Measurements from ENCODE around the gene PTPRD.
A peak's percentile ranks its signal among the peaks of the same experiment; 100 is the strongest.
"Not testable (repeated sequence)": the region's sequence is repeated elsewhere in the genome, so short reads cannot be mapped to it uniquely, and the experiment has no call there.

Gene PTPRD

DNA sequence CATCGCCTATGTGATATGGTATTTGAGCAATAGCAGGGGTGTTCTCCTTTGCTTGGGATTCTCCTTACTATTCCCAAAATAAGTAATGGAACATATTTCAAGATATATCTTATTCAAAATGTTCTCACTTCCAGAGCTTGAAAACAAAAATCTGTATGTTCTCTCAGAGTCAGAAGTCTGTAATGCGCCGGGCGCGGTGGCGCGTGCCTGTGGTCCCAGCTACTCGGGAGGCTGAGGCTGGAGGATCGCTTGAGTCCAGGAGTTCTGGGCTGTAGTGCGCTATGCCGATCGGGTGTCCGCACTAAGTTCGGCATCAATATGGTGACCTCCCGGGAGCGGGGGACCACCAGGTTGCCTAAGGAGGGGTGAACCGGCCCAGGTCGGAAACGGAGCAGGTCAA lies 1170.9 kb downstream of the PTPRD start:
- not testable (repeated sequence) for DNase-seq

DNA sequence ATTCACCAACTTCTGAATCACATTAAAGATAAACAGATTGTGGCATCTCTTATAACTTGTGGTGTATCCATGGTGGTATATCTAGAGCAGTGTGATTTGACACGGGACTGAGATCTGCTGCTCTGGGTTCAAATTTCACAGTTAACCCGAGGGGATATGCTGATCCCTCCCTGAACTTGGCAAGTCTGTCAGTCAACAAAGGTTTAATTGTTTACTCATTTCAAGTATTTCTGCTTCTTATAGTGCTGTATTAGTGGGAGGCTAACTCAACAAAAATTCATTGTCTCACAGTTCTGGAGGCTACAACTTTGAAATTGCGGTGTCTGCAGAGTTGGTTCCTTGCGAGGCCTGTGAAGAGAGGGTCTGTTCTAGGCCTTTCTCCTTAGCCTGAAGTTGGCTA lies 1175.2 kb downstream of the PTPRD start:
- no peak for DNase-seq

DNA sequence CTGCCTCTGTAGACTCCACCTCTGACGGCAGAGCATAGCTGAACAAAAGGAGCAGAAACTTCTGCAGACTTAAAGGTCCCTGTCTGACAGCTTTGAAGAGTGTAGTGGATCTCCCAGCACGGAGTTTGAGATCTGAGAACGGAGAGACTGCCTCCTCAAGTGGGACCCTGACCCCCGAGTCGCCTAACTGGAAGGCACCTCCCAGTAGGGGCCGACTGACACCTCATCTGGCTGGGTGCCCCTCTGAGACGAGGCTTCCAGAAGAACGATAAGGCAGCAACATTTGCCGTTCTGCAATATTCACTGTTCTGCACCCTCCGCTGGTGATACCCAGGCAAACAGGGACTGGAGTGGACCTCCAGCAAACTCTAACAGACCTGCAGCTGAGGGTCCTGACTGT lies 1186.3 kb downstream of the PTPRD start:
- not testable (repeated sequence) for DNase-seq

DNA sequence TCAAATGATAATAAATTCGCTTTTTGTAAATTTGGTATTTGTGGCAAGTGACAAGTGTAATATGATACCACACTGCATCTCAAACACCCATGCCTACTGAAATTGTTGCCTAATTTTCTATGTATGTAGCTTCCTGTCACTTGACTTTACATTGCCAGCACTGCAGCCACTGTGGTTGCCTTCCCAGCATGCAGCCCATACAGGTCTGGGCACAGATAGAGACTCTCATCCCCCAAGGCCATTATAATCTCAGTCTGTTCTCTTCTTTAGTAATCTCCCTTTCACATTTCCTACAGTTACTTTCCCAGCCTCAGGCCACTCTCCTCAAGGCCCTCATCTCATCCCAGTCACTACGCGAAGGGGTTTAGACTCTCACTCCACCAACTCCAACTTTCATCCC lies 1200.6 kb downstream of the PTPRD start:
- peak; percentile 12 to 32 for DNase-seq

DNA sequence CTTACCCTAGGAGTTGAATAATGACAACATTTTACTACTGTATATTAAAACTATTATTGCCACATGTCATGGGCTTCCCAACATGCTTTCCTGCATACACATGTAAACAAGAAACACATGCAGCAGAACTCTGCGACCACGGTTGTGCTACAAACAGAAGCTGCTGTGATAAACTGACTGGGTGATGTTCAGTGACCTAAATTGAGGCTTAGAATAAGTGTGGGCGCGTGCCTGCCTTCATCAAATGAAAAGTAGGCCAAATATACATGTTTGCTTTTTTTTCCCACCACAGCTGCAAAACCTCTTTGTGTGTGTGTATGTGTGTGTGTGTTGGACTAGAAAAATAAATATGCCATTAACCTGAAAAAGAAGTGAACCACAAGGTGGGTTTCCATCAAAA lies 1202.1 kb downstream of the PTPRD start:
- DNase-seq, result no peak

DNA sequence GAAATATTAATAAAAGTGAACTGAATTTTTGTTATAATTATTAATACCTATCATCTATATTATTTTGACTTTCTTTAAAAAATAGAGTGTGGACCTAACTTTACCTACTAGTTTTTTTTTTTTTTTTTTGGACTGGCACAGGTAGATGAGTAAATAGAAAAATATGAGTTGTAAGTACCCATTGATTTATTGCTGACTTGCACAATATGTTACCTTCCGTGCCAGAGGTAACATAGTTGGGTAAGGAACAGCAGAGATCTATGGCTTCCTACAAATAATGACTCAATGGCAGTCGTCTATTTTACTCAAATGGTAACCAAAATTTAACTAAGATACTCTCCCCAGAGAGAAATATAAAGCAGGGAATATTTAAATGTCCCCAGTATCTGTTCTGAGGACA lies 1212.8 kb downstream of the PTPRD start:
- DNase-seq, result no peak

DNA sequence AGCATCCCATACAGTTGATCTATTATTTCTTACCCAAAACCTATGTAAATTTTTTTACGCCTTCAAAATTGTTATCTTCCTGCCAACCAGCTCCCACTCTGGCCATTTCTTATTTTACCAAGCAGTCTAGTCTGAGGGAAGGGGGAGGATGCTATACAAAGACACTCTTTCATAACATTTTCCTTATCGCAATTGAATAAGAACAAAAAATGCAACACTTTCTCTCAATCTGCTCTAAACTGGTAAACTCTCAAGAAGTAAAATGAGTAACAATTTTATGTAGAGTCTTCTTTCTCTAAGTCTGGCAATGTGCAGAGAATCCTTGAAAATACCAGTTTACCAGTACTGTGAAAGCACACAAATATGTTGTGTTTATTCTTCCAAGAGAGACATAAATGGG lies 1216.3 kb downstream of the PTPRD start:
- DNase-seq, result no peak

DNA sequence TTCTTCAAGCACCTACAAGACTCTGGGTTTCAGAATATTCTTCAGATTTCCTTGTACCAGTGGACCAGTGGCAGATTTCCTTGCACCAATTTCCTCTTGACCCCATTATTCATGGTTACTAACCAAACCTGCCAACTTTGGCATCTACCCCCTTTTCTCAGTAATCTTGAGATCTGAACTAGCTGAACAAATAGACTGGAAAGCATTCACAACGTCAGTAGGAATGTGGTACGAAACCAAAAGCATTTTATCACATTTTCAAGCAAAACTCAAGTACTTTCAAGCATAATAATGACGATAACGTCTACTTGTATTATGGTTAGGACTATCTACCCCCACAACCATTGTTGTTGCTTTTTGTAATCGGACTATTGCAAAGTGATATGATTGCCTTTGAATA lies 1217.3 kb downstream of the PTPRD start:
- DNase-seq, result no peak

DNA sequence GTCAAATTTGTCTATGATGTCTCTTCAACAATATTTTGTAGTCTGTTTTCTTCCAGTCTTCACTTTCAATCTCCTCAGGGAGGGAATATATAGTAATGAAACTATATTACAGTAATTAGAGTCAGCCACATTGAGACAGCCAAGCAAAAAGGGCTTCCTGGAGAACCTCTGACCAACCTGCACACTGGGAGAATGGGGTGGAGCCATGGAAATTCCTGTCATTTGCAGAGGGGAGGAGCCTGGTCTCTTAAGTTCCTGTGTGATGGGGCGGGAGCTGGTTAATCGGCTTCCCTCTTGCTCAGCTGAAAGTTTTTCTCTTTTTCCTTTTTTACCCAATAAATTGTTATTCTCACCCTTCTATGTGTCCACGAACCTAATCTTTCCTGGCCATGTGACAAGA lies 1220.0 kb downstream of the PTPRD start:
- no peak for DNase-seq

DNA sequence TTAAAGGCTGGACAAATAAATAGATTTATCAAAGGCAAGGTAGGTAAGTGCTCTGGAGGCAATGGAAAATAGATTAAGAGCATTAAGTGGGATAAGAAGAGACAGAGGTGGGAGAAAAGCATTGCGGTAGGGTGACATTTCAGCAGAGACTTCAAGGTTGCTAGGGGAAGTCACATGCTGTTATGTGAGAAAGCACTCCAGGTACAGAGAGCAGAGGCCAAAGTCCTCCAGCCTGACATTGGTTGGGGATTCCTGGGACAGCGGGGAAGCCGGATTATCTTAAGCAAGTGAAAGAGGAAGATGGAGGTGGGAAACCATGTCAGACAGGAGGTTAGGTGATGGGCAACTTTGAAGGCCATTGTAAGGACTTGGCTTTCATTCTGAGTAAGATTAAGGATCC lies 1222.9 kb downstream of the PTPRD start:
- no peak for DNase-seq

DNA sequence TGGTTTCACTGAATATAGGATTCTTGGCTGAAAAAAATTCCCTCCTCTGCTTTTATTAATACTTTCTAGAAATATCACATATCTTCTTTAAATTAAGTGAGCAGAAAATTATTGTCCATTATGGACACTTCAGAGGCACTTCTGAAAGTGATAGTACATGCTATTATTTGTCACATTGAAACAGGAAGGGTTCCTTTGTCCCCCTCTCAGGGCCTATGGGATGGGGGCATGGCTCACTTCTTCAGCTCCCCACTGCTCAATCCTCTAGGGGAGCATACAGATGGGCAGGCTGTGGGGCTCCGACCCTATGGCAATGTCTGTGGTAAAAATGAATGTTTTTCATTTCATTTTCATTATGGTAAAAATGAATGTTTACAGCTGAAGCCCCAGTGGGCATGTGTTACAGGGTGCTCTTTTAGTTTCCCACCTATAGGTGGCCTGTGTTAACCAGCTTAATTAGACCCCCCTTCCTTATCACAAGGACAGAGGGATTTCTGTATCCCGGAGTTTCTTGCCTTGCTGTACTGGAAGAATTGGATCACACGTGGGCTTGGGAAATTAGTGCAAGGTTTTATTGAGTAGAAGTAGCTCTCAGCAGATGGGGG lies 1225.2 kb downstream of the PTPRD start:
- peak in 1 of 2 experiments; percentile 13 for DNase-seq

DNA sequence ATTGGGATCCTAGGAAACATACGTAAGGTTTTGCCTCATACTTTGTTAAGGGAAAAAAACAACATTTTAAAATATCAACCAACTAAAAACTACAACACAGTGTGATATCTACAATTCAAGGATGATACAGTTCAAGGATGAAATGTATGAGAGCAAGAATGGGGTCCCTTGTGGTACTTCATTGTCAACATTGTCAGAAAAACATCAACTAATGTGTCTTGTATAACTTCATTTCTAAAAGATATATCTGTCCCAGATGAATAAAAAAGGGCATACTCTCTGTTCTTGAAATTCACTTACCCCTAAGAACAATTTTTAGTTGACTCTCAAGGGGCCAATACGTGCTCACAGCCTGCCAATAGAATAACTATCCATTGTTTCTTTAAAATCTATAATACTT lies 1250.5 kb downstream of the PTPRD start:
- no peak for DNase-seq

DNA sequence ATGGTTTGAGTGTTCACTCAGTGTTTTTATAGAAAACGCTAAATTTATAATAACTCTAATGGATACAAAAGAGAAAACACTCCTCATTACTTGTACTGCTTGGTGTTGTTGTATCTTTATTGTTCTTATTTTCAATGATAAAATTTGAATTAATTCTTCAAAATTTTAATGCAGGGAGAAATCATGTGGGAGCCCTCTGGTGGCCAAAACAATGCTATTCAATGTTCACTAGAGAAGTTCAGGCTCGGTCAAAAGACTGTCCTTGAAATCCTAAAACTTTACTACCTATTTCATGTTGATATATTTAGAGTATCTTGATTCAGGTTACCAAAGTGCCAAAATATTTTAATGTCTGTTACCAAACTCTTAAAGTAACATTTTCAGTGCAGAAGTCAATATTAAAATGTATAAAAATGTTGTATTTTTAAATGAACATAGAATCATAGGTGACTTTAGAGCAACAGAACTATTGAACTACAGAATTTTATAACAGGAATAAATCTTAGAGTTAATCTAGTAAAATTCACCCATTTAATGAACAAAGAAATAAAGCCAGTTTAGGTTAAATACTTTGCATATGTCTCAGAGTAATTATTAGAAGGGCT lies 1259.8 kb downstream of the PTPRD start:
- peak in 1 of 2 experiments; percentile 23 for DNase-seq

DNA sequence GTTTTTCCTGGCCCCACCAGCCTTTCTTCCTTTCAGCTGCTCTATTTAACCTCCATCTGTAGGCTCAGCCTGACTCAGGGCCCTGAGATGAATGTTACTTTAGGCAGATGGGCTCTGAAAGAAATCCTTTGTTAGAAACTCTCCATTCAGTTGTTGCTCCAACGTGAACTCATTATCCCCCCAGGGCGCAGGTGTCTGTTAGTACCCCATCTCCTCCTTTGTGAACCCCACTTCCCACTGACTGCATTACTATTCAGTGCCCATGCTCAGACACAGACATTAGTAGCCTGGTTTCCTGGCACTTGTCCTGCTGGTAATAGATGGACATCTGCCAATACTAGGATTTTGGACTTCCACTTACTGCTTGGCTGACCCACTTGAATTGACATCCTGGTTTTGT lies 1271.6 kb downstream of the PTPRD start:
- no peak for DNase-seq

DNA sequence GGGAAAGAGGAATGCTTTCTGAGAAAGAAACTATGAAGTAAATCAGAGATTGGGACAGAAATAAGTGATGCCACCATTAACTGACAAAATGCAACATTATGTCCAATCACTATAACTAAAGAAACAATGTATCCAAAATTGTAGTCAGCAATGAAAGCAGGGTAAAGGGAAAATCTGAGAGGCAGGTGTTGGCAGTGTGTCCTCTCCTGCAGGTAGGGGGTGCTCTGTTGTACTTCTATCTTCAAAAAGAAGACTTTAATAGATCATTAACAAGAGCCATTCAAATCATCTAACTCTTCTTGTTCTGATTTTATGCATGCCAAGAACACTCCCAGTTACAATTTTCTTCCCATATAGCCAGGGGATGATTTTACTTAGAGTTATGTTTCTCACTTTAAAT lies 1275.7 kb downstream of the PTPRD start:
- no peak for DNase-seq

DNA sequence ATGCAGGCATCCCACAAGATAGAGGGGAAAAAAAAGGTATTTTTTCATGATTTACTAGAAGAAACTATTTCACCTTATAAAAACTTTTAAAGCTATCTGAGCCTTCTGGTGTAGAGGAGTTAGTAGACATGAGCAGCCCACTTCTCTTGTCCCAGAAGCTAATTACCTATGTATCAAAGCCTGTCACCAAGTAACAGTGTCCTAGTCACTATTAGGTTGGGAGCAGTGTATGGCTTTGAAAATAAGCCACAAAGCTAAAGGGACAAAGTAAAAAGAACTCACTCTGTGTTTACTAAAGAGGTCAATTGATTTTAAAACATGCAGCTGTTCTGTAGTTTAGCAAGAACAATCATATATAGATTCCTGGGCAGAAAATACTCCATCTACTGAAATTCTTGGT lies 1286.1 kb downstream of the PTPRD start:
- no peak for DNase-seq

DNA sequence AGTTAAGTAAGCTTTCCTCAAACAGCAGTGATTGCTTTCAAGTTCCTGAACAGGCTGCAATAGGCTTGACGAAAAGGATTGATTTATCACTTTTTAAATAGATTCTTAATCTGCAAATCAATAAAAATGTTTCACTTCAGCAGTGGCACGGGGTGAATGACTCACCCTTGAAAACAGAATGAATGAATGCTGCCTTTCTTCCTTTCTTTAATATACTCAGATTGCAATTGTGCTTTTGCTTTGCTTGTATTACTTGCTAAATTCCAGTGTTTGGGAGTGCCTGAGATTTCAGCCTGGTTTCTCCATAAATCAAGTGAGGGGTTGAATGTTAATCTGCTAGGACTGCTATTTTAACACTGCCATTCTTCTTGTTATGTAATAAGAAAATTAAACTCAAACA lies 1293.8 kb downstream of the PTPRD start:
- no peak for DNase-seq

DNA sequence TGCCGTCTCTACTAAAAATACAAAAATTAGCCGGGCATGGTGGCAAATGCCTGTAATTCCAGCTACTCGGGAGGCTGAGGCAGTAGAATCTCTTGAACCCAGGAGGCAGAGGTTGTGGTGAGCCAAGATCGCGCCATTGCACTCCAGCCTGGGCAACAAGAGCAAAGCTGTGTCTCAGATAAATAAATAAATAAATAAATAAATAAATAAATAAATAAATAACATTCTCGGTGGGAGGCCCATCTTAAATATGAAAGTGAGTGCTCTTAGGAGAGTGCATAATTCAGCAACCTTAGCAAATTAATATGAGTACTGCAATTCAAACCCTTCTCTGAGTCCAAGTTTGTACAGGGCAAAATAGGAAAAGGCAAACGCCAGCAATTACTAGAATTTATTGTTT lies 1302.1 kb downstream of the PTPRD start:
- not testable (repeated sequence) for DNase-seq

DNA sequence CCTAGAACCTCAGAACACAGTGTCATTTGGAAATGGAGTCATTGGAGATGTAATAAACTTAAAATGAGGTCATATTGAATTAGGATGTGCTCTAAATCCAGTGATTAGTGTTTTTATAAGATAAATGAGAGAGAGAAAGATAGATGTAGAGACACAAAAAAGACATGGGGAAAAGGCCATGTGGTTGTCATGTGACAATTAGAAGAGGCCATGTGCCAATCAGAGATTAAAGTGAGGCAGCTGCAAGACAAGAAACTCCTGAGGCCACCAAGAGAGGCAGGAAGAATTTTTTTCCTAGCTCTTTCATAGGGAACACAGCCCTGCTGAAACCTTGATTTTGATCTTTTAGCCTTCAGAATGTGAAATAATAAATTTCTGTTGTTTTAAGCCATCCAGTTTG lies 1307.2 kb downstream of the PTPRD start:
- no peak for DNase-seq

DNA sequence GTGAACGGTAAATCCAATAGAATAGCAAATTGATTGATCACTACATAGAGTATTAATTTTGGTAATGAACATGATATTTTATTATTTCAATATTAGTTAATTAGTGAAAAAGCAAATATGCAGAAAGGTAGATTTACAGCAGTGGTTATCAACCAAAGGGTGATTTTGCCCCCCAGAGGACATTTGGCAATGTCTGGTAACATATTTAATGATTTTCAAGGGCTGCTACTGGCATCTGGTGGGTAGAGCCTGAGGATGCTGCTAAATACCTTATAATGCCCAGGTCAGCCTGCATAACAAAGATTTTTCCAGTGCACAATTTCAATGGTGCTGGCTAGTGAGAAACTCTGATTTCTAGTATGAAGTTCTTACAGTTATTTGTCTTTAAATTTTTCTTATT lies 1313.7 kb downstream of the PTPRD start:
- peak; percentile 9 to 11 for DNase-seq

DNA sequence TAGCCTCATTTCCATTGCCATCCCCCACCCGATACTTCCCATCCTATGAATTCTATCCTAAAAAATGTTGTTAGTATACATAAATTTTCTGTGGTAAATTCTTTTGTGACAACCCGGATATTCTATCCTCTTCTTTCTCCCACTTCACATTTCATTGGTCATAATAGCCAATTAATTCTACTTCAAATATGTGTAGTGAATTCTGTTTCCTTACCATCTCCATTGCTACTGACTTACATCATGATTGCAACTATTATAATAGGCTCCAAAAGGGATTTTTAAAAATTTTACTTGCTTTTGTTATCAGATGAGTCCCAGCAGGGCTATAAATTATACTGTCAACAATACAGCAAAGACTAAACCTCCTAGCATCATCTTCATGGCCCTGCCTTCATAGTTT lies 1326.8 kb downstream of the PTPRD start:
- no peak for DNase-seq

DNA sequence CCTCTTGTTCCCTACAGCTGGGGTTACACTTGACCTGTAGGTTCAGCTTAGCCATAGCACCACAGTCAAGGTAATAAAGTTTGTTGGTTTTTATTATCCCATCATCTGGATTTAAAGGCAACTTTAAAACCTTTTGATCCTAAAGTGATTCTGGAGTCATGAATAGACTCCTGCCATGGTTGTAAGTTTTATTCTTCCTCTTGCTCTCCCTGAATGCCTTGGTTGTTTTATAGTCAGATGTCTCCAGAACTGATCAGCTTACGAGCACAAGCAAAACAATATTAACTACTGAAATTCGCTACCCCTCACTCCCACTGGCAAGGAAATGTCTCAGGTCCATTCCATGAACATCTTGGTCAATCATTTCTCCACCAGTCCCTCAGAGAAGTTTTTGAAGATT lies 1328.6 kb downstream of the PTPRD start:
- no peak for DNase-seq

DNA sequence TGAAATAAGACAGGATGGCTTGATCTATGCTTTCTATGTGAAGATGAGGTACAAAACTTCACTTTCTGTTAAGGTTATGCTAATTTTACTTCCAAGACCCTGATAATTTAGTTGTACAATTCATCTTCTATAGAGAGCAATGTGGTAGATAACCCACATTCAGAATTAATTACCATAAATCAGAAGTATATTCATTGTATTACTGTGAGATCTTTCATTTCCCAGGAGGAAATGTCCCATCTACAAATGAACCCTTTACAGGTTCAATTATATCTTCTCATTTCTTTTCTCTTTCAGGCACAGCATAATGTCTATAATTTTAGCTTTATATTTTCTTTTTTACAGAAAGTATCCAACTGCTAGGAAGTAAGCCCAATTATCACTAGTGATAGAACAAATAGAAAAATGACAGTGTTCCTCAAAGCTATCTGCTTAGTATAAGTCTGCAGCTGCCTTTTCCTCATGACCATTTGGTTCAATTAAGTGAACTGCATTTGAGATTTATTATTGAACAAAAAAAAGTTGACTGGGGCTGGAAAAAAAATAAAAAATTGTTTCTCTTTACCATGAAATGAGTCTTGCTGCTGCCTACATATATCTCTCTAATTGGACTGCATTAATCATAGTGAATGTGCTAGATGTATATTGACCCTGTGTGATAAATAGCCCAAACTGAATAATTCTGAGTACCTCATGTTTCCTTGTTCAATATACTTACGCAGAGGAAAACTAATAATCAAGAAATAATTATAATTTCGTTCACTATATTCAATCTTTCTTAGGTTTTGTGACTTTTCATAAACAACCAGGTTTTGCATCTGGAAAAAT lies 1329.4 kb downstream of the PTPRD start:
- DNase-seq, result no peak

DNA sequence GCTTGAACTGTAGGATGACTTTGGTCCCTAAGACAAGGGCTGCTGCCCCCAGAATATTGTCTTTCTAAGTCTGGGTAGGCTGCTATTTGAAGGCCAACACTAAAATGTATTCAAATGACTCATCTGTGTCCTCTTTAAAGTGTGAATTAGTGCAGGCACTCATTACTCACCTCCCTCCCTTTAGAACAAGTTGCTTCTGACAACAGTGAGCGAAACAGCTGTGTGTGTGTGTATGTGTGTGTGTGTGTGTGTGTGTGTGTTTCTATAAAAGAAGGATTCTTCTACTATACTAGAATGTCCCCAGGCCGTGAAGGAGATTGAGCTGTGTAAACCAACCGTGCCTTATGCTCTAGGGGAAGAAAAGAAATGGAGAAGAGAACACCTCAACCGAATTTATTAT lies 1337.2 kb downstream of the PTPRD start:
- no peak for DNase-seq
